Measurements from ENCODE around the gene CUX1.
"Not testable (repeated sequence)": the region's sequence is repeated elsewhere in the genome, so short reads cannot be mapped to it uniquely, and the experiment has no call there.

The CUX1 gene

GRCh38 chr7:101795461-101795860 is 22.0 kb upstream of the CUX1 start:
- no peak for DNase-seq (ENCODE audit: low spot score)

- not testable (repeated sequence) for DNase-seq (ENCODE audit: low spot score)
These were observed 19.3 kb upstream of the CUX1 start for GRCh38 chr7:101798173-101798572.

DNA sequence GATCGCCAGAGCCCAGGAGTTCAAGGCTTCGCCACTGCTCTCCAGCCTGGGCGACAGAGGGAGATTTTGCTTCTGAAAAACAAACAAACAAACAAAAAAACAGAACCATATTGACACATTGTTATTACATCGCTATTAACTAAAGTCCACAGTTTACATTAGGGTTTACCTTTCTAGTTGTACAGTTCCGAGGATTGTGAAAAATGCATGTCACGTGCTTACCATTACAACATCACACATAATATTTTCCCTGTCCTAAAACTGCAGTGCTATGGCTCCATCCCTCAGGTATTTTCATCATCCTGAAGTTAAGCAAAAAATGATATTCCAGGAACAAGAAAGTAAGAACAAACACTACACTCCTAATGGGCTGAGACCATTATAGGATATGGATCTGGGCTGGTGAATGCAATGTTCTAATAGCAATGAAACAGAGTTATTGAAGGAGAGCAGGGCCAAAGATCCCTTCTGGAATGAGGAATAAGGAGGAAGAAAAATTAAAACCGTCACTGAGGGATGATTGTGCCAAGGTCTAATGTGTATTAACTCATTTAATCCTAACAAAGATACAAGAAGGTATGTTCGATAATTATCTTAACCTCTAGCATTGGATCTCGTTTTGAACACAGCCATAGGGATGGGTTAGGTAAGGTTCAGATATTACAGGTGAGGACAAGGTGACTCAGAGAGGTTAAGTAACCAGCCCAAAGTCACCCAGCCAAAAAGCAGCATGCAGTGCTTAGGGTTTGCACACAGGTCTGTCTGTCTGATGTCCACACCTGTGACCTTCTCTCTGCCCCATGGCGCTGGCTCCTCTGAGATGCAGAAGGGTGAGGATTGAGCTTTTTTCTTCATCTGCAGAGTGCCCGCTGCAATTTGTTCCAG is 14.0 kb upstream of the CUX1 start:
- no peak for DNase-seq (ENCODE audit: low spot score)

GRCh38 chr7:101804088-101804963 is 13.1 kb upstream of the CUX1 start:
- no peak for DNase-seq (ENCODE audit: low spot score)

DNA sequence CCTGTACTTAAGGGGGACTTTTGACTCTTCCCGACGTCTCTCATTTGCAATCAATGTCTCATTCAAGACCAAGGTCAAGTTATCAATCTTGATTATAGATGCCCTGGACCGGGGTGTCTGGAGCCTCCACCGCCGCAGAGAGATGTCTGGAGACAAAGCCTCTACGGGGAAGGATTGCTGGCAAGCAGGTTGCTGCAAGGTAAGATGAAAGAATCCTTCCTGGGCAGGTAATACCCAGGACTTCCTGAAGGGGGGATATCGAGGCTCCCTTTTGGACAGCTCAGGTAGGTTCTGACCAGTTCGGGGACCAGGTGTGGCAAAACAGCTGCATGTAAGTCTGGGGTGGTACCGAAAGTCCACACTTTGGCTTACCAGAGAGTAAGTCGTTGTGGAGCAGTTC is 12.5 kb upstream of the CUX1 start:
- no peak for DNase-seq (ENCODE audit: low spot score)

DNA sequence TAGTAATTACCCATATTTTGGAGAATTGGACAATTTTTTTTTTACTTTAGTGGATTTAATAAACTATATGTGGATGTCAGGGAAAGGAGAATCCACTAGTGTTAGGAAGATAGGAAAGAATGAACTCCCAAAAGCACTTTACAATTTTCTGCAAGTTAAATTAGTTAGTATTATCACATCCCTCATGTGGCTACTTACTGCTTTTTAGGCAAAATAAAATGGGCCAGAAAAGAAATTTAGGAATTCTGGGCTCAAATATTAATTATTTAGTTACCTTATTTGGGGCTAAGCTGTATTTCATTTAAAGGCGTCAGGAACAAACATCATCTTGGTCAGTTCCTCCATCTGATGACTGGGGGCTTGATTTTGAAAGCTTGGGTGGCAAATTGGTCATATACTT is 4.8 kb upstream of the CUX1 start:
- no peak for DNase-seq (ENCODE audit: low spot score)

GRCh38 chr7:101813402-101814019 is 3.9 kb upstream of the CUX1 start:
- DNase-seq (ENCODE audit: low spot score): no peak

DNA sequence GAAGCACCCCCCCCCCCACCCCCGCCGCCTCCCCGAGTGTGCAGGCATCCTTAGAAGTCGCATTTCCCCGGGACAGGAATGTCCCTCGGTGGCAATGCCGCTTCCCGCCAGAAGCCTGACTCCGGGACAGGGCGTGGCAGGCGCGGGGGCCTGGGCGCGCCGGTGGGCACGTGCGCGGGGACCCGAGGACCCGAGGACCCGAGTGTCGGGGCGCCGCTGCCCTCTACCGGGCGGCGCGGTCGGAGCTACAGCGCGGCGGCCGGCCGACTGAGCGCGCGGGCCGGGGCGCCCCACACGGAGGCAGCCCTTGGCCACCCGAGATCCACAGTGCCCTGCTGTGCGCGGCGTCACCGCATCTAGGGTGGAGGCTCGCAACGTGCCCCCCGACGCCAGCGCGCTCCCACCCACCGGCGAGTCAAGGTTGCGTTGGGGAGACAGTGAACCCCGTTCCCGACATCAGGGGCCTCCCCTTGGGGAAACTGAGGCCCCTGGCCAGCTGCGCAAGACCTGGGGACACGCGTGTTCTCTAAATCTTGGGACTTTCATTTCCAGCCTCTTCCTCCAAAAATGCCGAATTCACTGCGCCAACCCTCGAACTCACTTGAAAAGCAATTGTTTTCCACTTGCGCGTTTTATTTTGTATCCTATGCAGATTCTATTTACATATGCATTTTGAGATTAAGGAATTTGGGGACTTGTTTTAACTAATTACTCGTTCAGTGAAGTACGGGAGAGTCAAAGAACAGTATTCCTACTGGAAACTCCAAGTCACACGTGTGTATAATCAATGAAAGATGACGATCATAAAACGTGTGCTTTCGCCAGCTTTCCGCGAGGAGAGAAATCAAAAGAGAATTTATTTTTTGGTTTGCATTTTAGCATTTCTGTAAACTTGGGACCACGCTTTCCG is 3.1 kb upstream of the CUX1 start:
- DNase-seq (ENCODE audit: low spot score): peak; percentile 40

DNA sequence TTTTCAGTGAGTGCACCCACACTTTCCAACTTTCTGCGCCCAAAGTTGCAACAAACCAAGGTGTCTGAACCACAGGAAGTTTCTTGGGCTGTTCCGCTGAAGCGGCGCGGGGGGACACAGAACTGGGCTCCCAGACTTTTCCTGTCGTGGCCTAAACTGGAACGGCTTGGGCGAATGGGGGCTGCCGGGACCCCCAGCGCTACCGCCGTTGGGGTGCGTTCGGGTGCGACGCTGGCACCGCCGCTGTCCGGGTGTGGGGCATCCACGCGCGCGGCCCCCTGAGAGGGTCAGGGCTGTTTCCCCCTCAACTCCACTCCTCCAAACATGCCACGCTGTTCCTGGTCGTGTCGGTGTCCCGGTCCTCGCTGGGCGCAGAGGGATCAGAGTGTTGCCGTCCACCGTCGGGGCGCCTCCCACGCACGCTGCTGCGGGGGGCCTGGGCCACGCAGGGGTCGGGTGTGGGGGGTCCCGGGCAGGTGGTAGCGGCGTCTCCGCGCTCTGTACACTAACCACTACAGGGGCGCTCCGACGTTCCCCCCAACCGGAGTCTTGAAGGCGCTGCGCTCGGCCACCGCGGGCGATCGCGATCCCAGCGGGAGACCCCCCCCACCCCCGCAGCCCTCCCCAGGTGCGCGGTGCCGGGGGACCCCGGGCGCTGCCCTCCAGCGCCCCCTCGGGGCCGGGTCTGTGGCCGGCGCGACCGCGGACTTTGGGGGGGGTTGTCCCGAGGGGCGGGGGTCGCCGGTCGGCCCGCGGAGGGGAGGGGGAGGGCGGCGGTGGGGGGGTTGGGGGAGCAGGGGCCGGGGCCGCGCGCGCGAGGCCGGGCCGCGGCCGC is 2.2 kb upstream of the CUX1 start:
- peak; percentile 54 for DNase-seq (ENCODE audit: low spot score)

DNA sequence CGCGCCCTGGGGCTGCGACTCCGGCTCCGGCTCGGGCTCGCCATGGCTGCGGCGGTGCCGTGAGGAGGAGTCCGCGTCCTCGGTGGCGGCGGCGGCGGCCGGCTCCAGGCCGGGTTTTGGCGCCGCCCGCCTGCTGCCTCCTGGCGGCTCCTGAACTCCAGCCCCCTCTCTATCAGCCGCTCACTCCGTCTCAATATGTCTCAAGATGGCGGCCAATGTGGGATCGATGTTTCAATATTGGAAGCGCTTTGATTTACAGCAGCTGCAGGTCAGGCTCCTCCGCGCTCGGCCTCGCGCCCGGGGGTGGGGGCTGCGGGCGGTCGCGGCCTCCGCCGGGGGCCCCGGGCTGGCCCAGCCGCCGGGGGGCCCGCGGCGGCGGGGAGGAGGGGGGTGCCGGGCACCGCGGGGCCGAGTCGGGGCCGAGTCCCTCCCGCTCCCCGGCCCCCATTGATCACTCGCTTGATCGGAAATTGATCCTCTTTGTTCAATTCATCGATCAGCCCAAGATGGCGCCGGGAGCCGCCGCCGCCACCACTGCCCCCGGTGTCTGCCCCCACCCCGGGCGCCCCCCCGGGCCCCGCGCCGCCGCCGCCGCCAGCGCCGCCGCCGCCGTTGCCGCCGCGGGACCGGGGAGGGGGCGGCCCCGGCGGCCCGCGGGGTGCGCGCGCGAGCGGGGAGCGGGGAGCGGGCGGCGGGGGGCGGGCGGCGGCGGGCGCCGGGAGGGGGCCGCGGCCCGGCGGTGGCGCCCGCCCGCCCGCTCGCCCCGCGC is 1.4 kb upstream of the CUX1 start:
- peak; percentile 67 for DNase-seq (ENCODE audit: low spot score)

GRCh38 chr7:101816595-101817470 is 593 bp upstream of the CUX1 start:
- DNase-seq (ENCODE audit: low spot score): no peak

GRCh38 chr7:101818287-101819071 is 1.1 kb downstream of the CUX1 start:
- no peak for DNase-seq (ENCODE audit: low spot score)

DNA sequence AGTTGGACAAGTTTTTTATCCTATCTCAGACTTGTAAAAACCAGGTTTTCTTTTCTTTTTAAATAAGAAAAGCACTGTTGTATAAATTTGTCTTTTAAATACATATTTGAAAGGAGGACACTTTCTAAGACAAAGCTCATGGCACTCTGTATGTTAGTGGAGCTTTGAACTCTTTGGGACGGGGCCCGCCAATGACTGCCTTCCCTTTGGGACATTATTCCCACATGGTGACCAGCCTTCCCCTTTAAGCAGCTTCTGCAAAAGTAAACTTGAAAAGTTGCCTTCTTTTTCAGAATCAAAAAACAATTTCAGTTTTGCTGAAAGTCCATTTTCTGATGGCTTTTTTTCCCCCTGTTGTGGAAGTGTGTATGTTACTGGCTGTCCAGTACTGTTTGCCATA is 1.8 kb downstream of the CUX1 start:
- no peak for DNase-seq (ENCODE audit: low spot score)

- DNase-seq (ENCODE audit: low spot score): no peak
These were observed 2.6 kb downstream of the CUX1 start for GRCh38 chr7:101819913-101820522.

- no peak for DNase-seq (ENCODE audit: low spot score)
These were observed 3.3 kb downstream of the CUX1 start for GRCh38 chr7:101820703-101821102.

- not testable (repeated sequence) for DNase-seq (ENCODE audit: low spot score)
These were observed 5.2 kb downstream of the CUX1 start for GRCh38 chr7:101822632-101823031.

DNA sequence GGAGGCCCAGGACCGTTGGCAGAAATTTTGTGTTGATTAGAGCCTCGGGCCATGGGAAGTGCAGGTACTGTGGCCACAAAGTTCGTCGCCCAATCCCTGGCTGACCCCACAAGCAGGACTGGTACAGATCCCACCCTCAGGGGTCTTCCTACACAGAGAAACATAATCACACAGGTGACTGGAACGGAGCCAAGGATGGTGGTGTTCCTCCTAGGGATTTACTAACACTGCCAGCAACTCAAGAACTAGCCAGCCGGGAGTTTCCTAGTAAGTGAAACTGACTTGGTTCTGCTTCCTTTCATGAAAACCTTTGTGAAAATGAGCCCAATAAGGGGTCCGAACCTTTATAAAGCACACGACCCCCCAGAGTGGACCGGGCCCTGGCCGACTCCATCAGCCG is 5.7 kb downstream of the CUX1 start:
- DNase-seq (ENCODE audit: low spot score): no peak

DNA sequence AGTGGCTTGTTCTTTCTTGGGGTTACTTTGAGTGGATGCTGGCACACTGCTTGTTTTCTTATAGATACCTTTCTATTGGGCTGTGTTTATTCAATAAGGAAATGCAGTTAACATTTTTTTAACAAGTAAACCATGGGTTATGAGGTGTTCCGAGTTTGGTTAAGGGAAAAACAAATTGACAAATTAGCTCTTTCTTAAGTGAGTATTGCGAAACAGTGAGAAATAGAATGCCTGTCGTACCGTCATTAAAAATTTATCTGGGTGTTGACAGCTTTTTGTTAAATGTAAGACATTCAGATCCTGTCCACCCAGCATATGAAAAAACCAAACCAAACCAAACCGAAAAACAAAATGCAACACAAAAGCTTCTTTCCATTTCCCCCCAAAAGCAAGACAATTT is 6.2 kb downstream of the CUX1 start:
- no peak for DNase-seq (ENCODE audit: low spot score)
